Fibroblast of the aortic adventitia (primary cell): ENCODE results near the gene THOC6. TPM values are rescaled to one million over a fixed set of nuclear protein-coding genes. Genes with fewer than 3 reads are reported as not detected.

Experiments used
- DNase-seq: peaks from one replicate; pipeline ENCODE4 v3.0.0-alpha.2; 2010; ENCODE audit warnings: low read depth
- H3K4me3 ChIP-seq: 2 replicates; pipeline ENCODE4 v1.5.1; 2011; ENCODE audit warnings: low read depth, mild to moderate bottlenecking, control low read depth, low read length, moderate library complexity
- total RNA-seq: library from RNA; depleted of rRNA; stranded (reverse); fragments of >200 nt; gene quantifications from 2 replicates; pipeline ENCODE4 v1.2.3, GENCODE V29; 2012; ENCODE audit warnings: low replicate concordance
- TF ChIP-seq, protein P1 (sequence below): IDR thresholded peaks from 2 replicates; pipeline ENCODE4 v1.5.1; 2011; ENCODE audit warnings: mild to moderate bottlenecking, low read length, control low read depth, inconsistent platforms; ENCODE audit not compliant: insufficient read depth

Gene THOC6
- total RNA-seq, 1 donor: 30.2 TPM

DNA sequence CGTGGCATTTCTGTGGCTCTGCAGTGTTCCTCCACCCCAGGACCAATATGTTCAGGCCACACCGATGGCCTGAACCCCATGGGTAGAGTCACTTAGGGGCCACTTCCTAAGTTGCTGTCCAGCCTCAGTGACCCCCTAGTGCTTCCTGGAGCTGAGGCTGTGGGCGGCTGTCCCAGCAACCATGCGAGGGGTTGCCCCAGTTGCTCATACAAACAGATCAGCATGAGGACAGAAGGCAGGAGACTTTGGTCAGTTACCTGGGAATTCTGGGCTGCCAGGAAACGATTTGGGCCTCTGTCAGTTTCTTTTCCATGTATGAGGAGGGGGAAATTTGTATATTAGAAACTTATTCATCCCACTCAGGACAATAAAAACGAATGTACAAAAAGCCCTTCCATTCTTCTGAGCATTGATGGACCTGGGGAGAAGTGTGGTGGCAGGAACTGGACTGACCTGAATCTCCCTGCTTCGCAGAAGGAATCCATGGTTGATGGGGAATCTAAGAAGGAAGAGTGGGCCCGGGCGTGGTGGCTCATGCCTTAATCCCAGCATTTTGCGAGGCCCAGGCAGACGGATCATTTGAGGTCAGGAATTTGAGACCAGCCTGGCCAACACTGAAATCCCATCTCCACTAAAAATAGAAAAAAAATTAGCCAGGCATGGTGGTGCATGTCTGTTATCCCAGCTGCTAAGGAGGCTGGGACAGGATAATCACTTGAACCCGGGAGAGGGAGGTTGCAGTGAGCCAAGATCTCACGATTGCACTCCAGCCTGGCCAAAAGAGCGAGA is 36.7 kb downstream of the THOC6 start:
- TF ChIP-seq, protein P1, sequence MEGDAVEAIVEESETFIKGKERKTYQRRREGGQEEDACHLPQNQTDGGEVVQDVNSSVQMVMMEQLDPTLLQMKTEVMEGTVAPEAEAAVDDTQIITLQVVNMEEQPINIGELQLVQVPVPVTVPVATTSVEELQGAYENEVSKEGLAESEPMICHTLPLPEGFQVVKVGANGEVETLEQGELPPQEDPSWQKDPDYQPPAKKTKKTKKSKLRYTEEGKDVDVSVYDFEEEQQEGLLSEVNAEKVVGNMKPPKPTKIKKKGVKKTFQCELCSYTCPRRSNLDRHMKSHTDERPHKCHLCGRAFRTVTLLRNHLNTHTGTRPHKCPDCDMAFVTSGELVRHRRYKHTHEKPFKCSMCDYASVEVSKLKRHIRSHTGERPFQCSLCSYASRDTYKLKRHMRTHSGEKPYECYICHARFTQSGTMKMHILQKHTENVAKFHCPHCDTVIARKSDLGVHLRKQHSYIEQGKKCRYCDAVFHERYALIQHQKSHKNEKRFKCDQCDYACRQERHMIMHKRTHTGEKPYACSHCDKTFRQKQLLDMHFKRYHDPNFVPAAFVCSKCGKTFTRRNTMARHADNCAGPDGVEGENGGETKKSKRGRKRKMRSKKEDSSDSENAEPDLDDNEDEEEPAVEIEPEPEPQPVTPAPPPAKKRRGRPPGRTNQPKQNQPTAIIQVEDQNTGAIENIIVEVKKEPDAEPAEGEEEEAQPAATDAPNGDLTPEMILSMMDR: no peak
- H3K4me3 ChIP-seq: no peak overlapping the region
- no peak for DNase-seq

DNA sequence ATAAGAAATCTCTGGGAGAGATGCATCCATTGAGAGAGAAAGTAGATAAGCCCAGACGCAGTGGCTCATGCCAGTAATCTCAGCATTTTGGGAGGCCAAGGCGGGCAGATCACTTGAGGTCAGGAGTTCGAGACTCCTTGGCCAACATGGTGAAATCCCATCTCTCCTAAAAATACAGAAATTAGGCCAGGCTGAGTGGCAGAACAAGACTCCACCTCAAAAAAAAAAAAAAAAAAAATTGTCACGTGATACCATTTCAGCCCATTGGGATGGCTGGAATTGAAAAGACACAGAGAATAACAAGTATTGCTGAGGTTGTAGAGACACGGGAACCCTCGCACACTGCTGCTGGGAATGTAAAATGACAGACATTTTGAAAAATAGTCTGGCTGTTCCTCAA is 38.7 kb downstream of the THOC6 start:
- TF ChIP-seq, protein P1: no peak
- no peak for DNase-seq
- no peak overlapping the region for H3K4me3 ChIP-seq

DNA sequence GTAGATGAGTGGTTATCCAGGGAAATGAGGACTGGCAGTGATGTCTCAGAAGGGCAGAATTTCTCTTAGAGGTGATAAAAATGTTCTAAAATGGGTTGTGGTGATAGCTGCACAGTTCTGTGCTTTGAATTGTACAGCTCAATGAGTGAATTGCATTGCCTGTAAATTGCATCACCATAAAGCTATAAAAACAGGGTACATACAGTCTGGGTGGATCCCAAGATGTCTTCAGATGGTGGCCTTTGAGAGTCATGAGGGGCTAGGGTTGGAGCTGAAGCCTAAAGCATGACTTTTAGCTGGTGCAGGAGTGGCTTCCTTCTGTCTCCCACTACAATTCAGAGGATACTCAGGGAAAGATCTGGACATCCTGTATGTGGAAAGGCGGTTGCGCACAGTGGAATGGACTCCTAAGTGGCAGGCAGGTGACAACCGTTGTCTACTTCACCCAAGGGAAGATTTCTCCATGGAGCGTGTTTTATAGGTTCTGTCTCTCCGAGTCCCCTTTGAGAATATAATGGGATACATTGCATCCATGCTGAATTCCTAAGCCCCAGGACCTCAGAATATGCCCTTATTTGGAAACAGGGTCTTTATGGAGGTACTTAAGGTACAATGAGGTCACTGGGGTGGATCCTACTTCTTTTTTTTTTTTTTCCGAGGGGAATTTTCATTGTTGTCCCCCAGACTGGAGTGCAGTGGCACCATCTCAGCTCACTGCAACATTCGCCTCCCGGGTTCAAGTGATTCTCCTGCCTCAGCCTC is 40.0 kb downstream of the THOC6 start:
- no peak overlapping the region for H3K4me3 ChIP-seq
- no peak for DNase-seq
- TF ChIP-seq, protein P1: no peak

DNA sequence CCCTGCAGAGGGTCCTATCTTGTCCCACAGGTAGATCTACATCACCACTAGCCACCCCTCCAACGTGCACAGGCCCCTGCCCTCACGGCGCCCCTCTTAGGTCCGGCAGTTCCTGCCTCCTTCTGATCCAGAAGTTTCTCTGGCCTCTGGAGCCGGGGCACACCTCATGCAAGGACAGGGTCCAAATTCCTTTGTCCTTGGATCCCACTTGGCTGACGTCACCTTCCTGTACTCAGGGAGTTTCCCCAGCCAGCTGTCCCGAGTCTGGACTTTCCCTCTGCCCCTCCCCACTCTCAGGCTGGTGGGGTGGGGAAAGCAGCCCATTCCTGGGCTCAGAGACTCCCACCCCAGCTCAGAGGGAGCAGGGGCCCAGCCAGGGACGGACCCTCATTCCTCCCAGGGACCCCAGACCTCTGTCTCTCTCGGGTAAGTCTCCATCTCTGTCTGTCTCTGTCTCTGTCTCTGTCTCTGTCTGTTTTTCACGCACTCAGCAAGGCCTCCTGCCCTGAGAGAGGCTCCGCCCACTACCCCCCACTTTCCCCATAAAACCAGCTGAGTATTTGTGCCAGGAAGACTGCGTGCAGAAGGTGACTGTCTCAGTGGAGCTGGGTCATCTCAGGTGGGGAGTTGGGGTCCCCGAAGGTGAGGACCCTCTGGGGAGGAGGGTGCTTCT is 41.4 kb downstream of the THOC6 start, which contains the start of gene IL32:
TSS of gene IL32 (plus strand) at position 572 of the 673 bp plus-strand sequence. CDS start 172 bp downstream, outside the sequence.
- TF ChIP-seq, protein P1: no peak
- peak; percentile 86 for DNase-seq
- peak within 1 kb of the TSS; percentile 57 for H3K4me3 ChIP-seq

DNA sequence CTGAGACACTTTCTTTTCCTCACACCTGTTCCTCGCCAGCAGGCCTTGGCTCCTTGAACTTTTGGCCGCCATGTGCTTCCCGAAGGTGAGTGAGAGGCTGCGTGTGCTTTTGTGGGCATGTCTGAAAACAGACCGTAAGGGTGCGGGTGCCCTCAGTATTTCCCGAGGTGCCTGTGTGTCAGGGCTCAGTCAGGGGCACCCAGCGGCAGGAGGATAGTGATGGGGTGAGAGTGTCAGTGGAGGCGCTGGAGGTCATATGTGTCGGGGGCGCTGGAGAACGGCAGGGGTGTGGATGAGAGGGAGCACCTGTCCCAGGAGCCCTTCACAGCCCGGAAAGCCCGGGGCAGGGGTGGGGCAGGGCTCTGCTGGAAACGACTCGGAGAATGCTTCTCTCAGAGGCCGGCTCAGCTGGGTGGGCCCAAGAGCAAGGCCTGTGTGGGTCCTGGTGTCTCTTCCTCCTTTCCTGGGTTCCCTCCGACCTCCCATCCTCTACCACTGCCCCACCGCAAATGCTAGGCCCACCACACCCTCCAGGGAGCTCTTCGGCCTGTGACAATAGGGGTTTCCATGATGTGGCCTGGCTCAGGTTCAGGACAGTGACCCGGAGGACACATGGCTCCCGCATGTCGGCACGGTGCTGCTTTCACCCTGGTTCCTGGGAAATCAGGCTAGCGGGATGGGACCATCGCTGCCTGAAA is 42.1 kb downstream of the THOC6 start:
- TF ChIP-seq, protein P1: no peak
- H3K4me3 ChIP-seq: peak overlapping the region; percentile 57
- no peak for DNase-seq

DNA sequence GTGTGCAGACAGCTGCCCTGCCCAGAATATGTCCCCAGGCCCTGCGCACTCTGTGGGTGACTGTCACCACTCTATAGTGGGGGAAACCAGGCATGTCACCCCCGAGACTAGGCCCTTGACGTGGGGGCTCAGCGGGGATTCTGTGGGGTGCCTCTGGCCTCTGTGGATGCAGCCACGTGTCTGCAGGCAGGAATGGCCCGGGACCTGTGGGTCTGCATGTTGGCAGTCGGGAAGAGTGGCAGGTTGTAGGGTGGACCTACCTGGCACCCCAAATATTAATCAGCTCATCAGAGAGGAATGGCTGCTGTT is 42.6 kb downstream of the THOC6 start:
- DNase-seq: no peak
- TF ChIP-seq, protein P1: no peak
- peak overlapping the region; percentile 57 for H3K4me3 ChIP-seq
